ENCODE measurements around the gene PLXNB1. TPM values are rescaled to one million over a fixed set of nuclear protein-coding genes. Genes with fewer than 3 reads are reported as not detected.
"Not testable (repeated sequence)": the region's sequence is repeated elsewhere in the genome, so short reads cannot be mapped to it uniquely, and the experiment has no call there.

PLXNB1 gene
- total RNA-seq, 1 donor: 0.63 TPM

DNA sequence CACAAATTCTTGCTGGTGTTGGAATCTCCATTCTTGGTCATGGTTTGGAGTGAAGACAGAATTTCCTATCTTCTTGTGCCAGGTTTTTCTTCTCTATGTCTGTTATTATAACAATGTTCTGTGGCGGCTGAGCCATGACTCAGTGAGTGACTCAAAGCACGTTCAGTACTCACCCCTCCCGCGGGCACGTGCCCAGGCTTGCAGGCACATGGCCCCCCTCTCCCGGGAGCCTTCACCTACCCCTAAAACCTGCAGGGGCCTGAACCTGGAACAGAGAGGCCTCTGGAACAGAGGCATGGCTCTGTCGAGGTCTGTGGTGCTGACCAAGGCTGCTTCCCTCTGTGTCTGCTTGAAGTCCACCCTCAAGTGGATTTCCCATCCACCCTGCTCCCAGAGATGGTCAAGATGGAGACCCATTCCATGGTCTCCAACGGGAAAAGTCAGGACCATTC lies 27.6 kb downstream of the PLXNB1 start:
- H3K27me3 ChIP-seq (ENCODE audit: insufficient read depth, low read length): no peaks in the 10 kb centered on the region
- H3K9me3 ChIP-seq (ENCODE audit: low read depth, low read length): no peaks in the 10 kb centered on the region
- peaks cover 5% of the 10 kb centered on the region for H3K4me1 ChIP-seq (ENCODE audit: insufficient read depth, low read length)
- H3K4me3 ChIP-seq (ENCODE audit: low read length): no peak overlapping the region

DNA sequence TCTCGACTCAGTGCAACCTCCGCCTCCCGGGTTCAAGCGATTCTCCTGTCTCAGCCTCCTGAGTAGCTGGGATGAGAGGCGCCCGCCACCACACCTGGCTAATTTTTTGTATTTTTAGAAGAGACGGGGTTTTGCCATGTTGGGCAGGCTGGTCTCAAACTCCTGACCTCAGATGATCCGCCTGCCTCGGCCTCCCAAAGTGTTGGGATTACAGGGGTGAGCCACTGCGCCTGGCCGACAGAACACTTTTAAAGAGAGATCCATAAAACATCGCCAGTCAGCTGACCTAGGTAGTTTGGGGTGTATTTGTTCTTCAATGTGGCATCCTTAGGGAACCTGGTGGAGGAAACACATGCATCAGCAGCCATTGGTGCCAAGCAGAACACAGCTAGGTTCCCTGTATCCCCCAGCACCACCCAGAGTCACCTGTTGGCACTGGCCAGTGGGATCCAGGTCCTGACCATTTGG lies 28.4 kb downstream of the PLXNB1 start:
- H3K27me3 ChIP-seq (ENCODE audit: insufficient read depth, low read length): not testable (repeated sequence)

DNA sequence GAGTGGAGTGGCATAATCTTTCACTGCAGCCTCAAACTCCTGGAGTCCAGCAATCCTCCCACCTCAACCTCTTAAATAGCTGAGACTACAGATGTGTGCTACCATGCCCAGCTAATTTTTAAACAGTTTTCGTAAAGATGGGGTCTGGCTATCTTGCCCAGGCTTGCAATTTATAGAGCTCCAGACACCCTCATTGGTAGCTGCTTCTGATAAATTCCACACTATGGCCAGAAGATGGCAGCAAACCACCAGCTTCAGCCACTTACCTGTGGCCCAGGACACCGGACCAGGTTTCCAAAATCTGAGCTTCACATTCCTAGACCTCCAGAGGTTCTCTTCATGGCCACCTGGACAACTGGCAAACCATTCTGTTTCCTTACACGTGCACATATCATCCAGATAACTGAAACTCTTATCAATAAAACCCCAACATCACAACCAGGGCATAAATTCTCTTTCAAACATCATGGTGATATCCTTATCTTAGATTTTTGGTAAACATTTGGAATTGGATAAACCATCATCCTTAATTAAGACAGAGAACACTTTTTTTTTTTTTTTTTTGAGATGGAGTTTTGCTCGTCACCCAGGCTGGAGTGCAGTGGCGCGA lies 29.0 kb downstream of the PLXNB1 start:
- no peak overlapping the region for H3K4me3 ChIP-seq (ENCODE audit: low read length)
- H3K9me3 ChIP-seq (ENCODE audit: low read depth, low read length): no peaks in the 10 kb centered on the region
- peaks cover 7% of the 10 kb centered on the region for H3K4me1 ChIP-seq (ENCODE audit: insufficient read depth, low read length)
- H3K27me3 ChIP-seq (ENCODE audit: insufficient read depth, low read length): no peaks in the 10 kb centered on the region

More for the DNA sequence above, 28.4 kb downstream of the PLXNB1 start:
- H3K4me3 ChIP-seq (ENCODE audit: low read length); H3K4me1 ChIP-seq (ENCODE audit: insufficient read depth, low read length); H3K9me3 ChIP-seq (ENCODE audit: low read depth, low read length): not testable (repeated sequence)

DNA sequence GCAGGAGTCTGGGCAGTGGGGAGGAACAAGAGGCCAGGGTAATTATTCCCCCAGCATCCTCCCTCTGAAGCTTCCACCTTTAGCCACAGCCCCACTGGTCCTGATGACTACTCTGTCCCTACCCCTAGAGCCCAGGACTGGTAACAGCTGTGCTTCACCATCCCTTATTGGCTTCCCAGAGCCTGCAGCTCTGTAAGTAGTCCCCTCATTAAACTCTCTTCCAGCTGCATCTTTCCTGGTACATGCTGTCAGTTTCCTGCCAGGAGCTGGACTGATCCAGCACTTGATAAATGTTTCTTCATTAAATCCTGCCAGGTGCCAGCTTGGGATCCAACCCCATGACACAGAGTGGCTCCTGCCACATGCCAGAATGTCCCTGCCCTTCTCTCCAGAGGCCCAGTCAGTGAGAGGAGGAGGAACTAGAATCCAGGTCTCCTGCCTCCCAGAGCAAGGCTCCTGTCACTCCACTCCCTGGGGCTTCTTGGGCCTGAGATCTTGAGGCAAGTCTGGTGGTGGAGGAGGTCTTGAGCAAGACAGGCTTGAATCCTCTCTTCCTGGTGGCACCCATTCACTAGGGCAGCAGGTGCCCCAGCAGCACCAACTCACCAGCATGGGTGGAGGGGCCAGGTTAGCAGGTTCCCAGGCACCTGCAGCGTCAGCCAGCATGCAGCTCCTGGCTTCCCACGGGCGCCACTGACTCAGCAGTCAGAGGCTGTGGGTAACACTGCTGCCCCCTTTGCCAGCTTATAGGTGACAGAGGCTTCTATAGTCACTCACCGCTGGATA lies 30.3 kb downstream of the PLXNB1 start:
- Histone ChIP-seq H3K27me3 (ENCODE audit: insufficient read depth, low read length) (no peaks in the 10 kb centered on the region), H3K9me3 (ENCODE audit: low read depth, low read length) (no peaks in the 10 kb centered on the region), H3K4me1 (ENCODE audit: insufficient read depth, low read length) (peaks cover 7% of the 10 kb centered on the region), H3K4me3 (ENCODE audit: low read length) (no peak overlapping the region)

DNA sequence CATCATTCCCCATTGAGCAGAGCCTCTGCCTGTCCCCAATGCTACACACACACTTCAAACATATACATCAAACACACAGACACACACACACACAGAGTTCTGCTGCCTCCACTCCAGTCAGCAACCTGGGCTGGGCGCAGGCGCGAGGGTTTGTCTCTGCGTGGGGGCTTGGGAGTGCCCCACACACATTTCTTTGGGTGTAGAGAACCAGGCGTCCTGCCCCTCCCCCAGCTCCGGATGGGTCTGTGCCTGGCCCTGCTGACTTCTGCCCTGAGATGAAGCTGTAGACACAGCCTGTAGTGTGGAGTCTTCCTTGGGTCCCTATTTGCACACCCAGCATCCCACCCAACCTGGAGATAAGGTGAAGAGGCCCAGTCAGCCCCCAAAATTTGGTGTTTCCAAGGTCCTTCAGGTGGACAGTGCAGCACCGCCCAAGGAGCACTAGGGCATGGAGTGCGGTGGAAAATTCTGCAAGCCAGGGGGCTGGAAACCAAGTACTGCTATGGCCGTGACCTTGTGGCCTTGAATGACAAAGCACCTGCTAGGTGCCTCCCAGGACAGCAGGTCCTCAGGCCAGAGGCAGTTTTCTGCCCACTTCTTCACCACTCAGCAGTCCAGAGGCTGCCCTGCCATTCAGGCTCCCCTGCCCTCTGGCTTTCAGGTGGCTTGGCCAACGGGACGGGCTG lies 31.0 kb downstream of the PLXNB1 start:
- no peaks in the 10 kb centered on the region for H3K27me3 ChIP-seq (ENCODE audit: insufficient read depth, low read length)
- peaks cover 7% of the 10 kb centered on the region for H3K4me1 ChIP-seq (ENCODE audit: insufficient read depth, low read length)
- no peak overlapping the region for H3K4me3 ChIP-seq (ENCODE audit: low read length)
- H3K9me3 ChIP-seq (ENCODE audit: low read depth, low read length): no peaks in the 10 kb centered on the region

DNA sequence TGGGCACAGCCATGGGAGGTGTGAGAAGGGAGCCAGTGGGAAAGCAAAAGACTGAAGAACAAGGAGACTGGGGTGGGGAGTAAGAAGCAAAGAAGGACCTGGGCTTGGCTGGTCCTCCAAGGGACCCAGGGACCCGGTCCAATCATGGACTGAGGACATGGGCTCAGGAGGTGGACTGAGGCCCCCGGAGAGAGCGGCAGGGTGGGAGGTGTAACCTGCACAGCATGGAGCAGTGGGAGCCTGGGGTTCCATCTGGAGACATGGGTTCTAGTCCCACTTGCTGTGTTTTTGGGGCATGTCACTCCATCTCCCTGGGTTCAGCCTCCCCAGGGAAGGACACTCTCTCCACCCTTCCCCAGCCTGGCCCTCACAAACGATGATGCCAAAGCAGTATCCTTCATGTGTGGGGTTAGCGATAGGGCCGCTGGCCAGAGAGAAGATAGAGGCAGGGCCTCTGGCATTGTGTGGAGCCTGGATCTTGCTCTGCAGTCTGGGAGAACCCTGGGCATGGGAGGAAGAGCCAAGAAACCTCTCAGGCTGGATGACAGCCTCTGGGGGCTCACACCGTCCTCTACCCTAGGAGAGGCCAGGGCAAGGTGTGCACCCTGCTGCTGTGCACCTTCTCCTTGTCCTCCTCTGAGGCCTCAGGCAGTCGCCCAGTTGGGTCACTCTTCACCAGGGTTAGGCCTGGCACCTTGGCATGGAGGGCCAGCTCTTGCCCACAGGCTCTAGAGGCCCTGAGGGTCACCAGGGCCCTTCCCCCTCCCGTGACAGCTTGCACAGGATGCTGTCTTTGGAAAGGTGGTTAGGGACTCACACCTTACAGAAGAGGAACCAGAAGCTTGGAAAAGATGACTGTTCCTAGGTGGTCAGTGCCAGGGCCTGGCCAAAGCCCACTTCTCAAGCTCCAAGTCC lies 31.9 kb downstream of the PLXNB1 start:
- no peaks in the 10 kb centered on the region for H3K9me3 ChIP-seq (ENCODE audit: low read depth, low read length)
- H3K27me3 ChIP-seq (ENCODE audit: insufficient read depth, low read length): no peaks in the 10 kb centered on the region
- peaks cover 7% of the 10 kb centered on the region for H3K4me1 ChIP-seq (ENCODE audit: insufficient read depth, low read length)
- H3K4me3 ChIP-seq (ENCODE audit: low read length): no peak overlapping the region

DNA sequence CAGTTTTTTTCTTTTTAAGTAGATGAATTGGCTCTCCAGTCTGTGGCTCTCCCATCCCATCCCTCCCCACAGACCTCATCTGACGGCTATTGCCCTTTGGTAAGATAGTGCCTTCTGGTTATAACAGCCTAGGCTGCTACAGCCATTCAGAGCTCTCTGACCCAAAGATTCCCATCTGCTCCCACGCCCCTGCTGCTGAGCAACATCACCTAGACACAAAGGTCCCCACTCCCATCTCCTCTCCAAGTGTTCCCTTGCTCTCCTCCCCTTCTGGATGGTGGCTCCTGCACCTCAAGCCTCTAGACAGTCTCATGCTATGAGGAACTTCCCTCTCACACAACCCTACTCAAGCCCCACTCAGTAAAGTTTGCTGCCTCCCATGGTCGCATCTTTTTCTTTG lies 34.2 kb downstream of the PLXNB1 start:
- H3K4me1 ChIP-seq (ENCODE audit: insufficient read depth, low read length): peaks cover 7% of the 10 kb centered on the region
- H3K9me3 ChIP-seq (ENCODE audit: low read depth, low read length): no peaks in the 10 kb centered on the region
- H3K4me3 ChIP-seq (ENCODE audit: low read length): no peak overlapping the region
- no peaks in the 10 kb centered on the region for H3K27me3 ChIP-seq (ENCODE audit: insufficient read depth, low read length)

DNA sequence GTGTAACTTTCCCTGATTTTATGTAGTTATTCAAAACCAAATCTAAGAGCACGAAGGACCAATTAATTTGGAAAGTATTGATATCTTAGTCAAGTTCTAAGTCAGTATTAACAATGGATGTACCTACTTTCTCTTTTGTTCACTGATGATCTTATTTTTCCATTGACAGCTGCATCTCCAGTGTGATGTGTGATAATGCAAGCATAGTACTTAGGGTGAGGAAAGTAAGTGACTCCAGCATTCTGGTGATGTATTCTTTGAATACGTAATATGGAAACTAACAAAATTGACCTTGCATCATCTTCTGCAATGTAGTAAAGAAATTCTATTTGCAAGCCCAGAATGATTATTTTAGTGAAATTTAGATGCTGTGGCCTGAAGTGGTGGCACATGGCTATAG lies 35.5 kb downstream of the PLXNB1 start:
- Histone ChIP-seq H3K27me3 (ENCODE audit: insufficient read depth, low read length) (no peaks in the 10 kb centered on the region), H3K4me1 (ENCODE audit: insufficient read depth, low read length) (peaks cover 7% of the 10 kb centered on the region), H3K4me3 (ENCODE audit: low read length) (no peak overlapping the region), H3K9me3 (ENCODE audit: low read depth, low read length) (no peaks in the 10 kb centered on the region)

DNA sequence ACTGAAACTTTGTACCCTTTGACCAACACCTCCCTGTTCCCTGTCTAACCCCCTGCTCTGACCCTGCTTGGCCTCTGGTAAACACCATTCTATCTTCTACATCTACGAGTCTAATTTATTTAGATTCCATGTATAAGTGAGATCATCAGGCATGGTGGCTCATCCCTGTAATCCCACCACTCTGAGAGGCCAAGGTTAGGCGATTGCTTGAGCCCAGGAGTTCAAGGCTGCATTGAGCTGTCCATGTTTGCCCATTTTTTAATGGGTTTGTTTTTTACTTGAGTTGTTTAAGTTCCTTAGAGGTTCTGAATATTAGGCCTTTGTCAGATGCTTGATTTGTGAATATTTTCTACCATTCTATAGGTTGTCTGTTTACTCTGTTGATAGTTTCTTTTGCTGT lies 40.9 kb downstream of the PLXNB1 start:
- Histone ChIP-seq H3K9me3 (ENCODE audit: low read depth, low read length) (no peaks in the 10 kb centered on the region), H3K27me3 (ENCODE audit: insufficient read depth, low read length) (peaks cover 9% of the 10 kb centered on the region), H3K4me1 (ENCODE audit: insufficient read depth, low read length) (no peaks in the 10 kb centered on the region)

DNA sequence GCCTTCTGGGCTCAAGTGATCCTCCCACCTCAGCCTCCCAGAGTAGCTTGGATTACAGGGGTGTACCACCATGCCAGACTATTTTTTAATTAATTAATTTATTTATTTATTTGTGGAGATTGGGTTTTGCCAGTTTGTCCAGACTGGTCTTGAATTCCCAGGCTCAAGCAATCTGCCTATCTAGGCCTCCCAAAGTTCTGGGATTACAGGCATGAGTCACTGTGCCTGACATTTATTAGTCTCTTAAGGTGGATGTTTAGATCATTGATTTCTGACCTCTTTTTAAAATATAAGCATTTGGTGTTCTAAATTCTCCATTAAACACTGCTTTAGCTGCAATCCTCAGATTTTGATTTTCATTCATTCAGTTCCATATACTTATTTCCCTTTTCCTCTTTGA lies 42.3 kb downstream of the PLXNB1 start:
- no peaks in the 10 kb centered on the region for H3K4me1 ChIP-seq (ENCODE audit: insufficient read depth, low read length)
- H3K4me3 ChIP-seq (ENCODE audit: low read length): no peak overlapping the region
- H3K27me3 ChIP-seq (ENCODE audit: insufficient read depth, low read length): peaks cover 9% of the 10 kb centered on the region
- H3K9me3 ChIP-seq (ENCODE audit: low read depth, low read length): no peaks in the 10 kb centered on the region

More for the DNA sequence above, 40.9 kb downstream of the PLXNB1 start:
- no peak overlapping the region for H3K4me3 ChIP-seq (ENCODE audit: low read length)

DNA sequence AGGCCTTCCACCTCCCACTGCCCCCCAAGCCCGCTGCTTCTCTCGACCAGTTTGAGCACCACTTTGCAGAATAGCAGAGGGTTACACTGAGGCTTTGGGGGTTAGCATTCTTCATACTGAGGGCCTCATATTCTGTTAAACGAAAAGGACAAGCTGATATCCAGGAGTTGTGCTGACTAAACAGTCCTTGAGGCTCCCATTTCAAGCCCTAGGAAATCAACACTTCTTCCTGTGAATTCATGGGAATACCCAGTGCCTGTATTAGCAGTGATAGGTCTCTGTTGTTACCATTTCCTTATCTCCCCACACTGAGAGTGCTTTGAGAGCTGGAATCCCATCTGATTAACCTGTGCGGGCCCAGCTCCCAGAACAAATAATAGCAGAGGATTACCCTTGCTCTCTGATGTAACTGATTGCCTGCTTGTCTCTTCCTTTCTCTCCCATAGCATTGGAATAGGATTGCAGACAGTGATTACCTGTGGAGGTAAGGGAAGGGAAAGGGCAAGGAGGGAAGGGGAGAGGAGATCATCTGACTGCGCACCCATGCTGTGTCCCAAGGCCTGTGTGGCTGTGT lies 56.9 kb downstream of the PLXNB1 start:
- no peaks in the 10 kb centered on the region for H3K27me3 ChIP-seq (ENCODE audit: insufficient read depth, low read length)
- no peaks in the 10 kb centered on the region for H3K9me3 ChIP-seq (ENCODE audit: low read depth, low read length)
- H3K4me1 ChIP-seq (ENCODE audit: insufficient read depth, low read length): no peaks in the 10 kb centered on the region
- H3K4me3 ChIP-seq (ENCODE audit: low read length): no peak overlapping the region

DNA sequence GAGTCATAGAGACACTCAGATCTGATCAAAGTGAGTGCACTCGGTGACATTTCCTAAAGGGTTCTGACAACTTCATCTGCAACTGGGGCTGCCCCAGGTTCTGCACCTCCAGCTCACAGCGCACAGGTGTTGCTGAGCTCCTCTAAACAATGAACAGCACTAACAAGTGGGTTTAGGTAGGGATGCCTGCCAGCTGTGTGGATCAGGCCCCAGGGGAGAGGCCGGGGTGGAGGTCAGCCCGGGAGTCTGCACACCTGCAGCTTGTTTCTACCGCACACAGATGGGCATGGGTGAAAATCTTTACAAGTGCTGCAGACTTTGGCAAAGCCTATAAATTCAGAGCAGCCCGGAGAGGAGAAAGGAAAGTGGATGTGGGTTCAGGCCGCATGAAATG lies 57.5 kb downstream of the PLXNB1 start:
- Histone ChIP-seq H3K9me3 (ENCODE audit: low read depth, low read length) (no peaks in the 10 kb centered on the region), H3K4me1 (ENCODE audit: insufficient read depth, low read length) (no peaks in the 10 kb centered on the region), H3K4me3 (ENCODE audit: low read length) (no peak overlapping the region), H3K27me3 (ENCODE audit: insufficient read depth, low read length) (no peaks in the 10 kb centered on the region)

DNA sequence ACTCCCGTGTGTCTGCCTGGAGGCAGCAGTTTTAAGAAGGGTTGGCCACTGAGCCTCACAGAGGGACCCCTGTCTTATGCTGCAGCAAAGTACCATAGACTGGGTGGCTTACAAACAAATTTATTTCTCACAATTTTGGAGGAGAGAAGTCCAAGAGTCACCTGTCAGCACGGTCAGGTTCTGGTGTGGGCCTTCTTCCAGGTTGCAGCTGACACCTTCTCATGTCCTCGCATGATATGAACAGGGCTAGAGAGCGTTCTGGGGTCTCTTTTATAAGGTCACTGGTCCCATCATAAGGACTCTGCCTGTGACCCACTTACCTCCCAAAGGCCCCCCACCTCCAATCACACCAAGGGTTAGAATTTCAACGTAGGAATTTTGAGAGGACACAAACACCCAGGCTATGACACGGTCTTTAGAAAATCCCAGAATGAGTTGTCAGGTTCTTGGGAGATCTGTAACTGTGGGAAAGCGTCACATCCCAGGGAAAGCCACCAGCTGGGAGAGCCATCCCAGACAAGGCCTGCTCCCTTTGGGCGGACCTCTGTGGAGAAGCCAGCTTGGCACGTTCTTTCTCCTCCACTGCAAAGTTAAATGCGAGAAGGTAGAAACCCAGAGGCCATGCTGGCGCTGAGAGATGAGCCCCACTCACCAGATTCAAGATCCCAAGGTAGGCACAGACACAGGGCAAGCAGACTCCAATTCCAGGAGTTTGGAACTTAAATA lies 58.1 kb downstream of the PLXNB1 start, which contains the start of gene FBXW12:
Gene FBXW12 (plus strand): TSS at position 569 of the 726 bp plus-strand sequence. CDS start 549 bp downstream, outside the sequence.
- Histone ChIP-seq H3K9me3 (ENCODE audit: low read depth, low read length) (no peaks in the 10 kb centered on the region), H3K27me3 (ENCODE audit: insufficient read depth, low read length) (no peaks in the 10 kb centered on the region), H3K4me3 (ENCODE audit: low read length) (no peak within 1 kb of the TSS), H3K4me1 (ENCODE audit: insufficient read depth, low read length) (no peaks in the 10 kb centered on the region)

DNA sequence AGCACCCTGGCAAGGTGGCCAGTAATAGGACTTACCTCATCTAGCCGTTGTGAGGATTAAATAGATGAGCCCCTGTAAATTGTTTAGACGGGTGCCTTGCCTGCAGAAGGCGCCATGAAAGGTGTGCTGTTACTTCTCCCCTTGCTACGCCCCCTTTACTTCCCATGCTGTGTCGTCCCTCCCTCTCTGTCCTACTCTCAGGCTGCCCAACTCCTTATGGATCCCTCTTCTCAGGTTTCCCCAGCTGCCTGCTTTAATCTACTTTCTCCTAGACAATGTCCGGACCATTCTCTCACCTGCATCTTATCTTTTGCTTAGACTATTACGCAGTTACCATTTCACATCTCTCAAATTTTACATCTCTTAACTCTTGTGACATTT lies 59.6 kb downstream of the PLXNB1 start:
- no peak overlapping the region for H3K4me3 ChIP-seq (ENCODE audit: low read length)
- H3K9me3 ChIP-seq (ENCODE audit: low read depth, low read length): no peaks in the 10 kb centered on the region
- H3K4me1 ChIP-seq (ENCODE audit: insufficient read depth, low read length): no peaks in the 10 kb centered on the region
- no peaks in the 10 kb centered on the region for H3K27me3 ChIP-seq (ENCODE audit: insufficient read depth, low read length)

Measured in mononuclear cell (primary cell).